Lower leg skin (tissue), 4 donors: Measurements from ENCODE around the gene C10orf67. TPM values are rescaled to one million over a fixed set of nuclear protein-coding genes. Genes with fewer than 3 reads are reported as not detected.
"Not testable (repeated sequence)": the region's sequence is repeated elsewhere in the genome, so short reads cannot be mapped to it uniquely, and the experiment has no call there.

Experiments
- DNase-seq, 2 donors: peaks; one replicate each; pipeline ENCODE4 v3.0.0-alpha.2; 2019; ENCODE audit warnings: low spot score in 2 of 2
- H3K4me3 ChIP-seq: fragments of 200-600 bp; sonication (generic); 2 replicates; pipeline ENCODE4 v1.5.1; 2017; ENCODE audit warnings: mild to moderate bottlenecking, low read depth; ENCODE audit not compliant: poor library complexity, severe bottlenecking
- POLR2A ChIP-seq, 2 donors: fragments of 450-650 bp; IDR thresholded peaks; one replicate each; pipeline ENCODE4 v1.6.1; 2016 to 2017; ENCODE audit warnings: antibody characterized with exemption in 2 of 2, mild to moderate bottlenecking in 1 of 2, moderate library complexity in 1 of 2
- WGBS, 2 donors: methylation state at CpG; one replicate each; pipeline ENCODE4 v1.1.5; 2018; 5-methylcytosine and 5-hydroxymethylcytosine counted together
- intact Hi-C: fragments of 100-400 bp; cut with DNase I; formaldehyde crosslinking; loops from one replicate; pipeline ENCODE4 v1.15.0; 2023; ENCODE audit warnings: low total_unique reads
- total RNA-seq, 4 donors: library from RNA; depleted of rRNA; stranded (reverse); fragments of >200 nt; gene quantifications; one replicate each; pipeline ENCODE4 v1.1.0, GENCODE V29; 2016
- TF ChIP-seq, protein P1 (sequence below), 3 donors: fragments of 450-650 bp; IDR thresholded peaks; one replicate each; pipeline ENCODE4 v1.5.1; 2016; ENCODE audit warnings: antibody characterized with exemption in 3 of 3, mild to moderate bottlenecking in 3 of 3, moderate library complexity in 2 of 3

Gene C10orf67
- total RNA-seq, 4 donors from 2014 or later = 0.30 to 1.3 (median 0.65) TPM

DNA sequence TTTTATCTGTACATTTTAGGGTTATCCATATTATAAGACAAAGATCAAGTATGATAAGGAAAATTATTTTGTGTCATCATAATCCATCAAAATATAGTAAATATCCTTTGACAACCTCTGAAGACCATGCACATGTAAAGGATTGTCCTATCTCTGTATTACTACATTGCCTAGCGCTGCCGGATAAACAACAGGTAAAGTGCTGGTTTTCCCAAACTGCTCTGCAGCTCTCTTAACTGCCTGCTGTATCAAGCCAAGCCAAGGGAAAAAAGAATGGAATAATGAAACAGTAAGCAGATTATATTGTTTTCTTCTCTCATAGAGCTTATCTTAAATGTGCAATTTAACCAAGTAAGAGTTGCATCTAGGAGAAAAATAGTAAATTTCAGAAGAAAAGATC is 81.7 kb downstream of the C10orf67 start:
- TF ChIP-seq POLR2A (IDR thresholded peaks at IDR 0.05) = no peak
- TF ChIP-seq, protein P1, sequence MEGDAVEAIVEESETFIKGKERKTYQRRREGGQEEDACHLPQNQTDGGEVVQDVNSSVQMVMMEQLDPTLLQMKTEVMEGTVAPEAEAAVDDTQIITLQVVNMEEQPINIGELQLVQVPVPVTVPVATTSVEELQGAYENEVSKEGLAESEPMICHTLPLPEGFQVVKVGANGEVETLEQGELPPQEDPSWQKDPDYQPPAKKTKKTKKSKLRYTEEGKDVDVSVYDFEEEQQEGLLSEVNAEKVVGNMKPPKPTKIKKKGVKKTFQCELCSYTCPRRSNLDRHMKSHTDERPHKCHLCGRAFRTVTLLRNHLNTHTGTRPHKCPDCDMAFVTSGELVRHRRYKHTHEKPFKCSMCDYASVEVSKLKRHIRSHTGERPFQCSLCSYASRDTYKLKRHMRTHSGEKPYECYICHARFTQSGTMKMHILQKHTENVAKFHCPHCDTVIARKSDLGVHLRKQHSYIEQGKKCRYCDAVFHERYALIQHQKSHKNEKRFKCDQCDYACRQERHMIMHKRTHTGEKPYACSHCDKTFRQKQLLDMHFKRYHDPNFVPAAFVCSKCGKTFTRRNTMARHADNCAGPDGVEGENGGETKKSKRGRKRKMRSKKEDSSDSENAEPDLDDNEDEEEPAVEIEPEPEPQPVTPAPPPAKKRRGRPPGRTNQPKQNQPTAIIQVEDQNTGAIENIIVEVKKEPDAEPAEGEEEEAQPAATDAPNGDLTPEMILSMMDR (IDR thresholded peaks at IDR 0.05) = no peak
- intact Hi-C loops = no loop called here
- no peak for DNase-seq
- 91 to 93% methylated on average over 2 of the region's 2 CpGs for whole genome bisulfite sequencing, 2 donors
- H3K4me3 ChIP-seq = no peak overlapping the region

DNA sequence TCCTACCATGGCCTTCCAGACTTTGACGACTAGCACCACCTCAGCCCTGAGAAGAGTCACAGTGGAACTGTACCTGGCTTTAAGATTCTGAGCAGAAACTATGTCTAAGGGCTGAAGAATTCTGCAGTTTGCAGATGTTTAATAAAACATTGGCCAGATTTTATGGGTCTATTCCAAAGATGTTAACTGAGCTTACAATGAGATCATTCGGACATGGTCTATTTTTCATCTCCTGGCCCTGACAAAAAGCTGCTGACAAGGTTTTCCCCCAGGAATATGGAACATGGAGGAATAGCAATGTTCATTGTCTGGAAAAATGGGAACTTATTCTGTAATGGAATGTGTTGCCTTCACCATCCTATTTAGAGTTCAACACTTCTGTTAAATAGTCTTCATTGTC is 86.1 kb downstream of the C10orf67 start:
- no peak for DNase-seq
- TF ChIP-seq POLR2A (IDR thresholded peaks at IDR 0.05) = no peak
- TF ChIP-seq, protein P1 (IDR thresholded peaks at IDR 0.05) = no peak
- intact Hi-C loops = no loop called here
- H3K4me3 ChIP-seq = no peak overlapping the region
- 62 to 68% methylated on average over 2 of the region's 2 CpGs for WGBS, 2 donors

DNA sequence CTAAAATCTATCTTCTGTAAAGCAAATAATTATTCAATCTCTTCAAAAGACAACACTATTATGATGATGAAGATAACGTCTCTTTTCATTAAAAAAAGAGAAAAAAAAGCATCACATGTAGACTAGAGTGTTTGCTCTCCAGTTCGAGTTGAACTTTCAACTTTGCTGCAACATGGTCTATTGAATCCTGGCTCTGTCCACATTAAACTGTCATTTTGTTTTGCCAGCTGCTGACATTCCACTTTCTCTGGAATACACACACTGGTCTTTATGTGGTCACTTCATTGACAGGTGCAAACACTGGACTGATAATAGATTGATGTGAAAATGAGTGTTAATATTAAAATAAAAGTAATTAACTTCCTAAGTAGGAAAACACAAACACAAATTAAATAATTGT is 90.8 kb downstream of the C10orf67 start:
- no peak for TF ChIP-seq POLR2A (IDR thresholded peaks at IDR 0.05)
- TF ChIP-seq, protein P1 (IDR thresholded peaks at IDR 0.05) = no peak
- intact Hi-C loops = no loop called here
- no peak overlapping the region for H3K4me3 ChIP-seq
- DNase-seq = no peak
- 47 to 52% methylated on average over 2 of the region's 2 CpGs for WGBS, 2 donors

DNA sequence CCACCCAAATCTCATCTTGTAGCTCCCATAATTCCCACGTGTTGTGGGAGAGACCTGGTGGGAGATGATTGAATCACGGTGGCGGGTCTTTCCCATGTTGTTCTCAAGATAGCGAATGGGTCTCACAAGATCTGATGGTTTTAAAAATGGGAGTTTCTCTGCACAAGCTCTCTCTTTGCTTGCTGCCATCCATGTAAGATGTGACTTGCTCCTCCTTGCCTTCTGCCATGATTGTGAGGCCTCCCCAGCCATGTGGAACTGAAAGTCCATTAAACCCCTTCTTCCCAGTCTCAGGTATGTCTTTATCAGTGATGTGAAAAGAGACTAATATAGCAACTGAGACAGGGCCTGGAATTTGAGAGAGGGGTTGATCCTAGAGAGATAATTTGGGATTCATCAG is 91.7 kb downstream of the C10orf67 start:
- intact Hi-C loops, DNase-seq, H3K4me3 ChIP-seq: not testable (repeated sequence)
- 90 to 92% methylated on average over 4 of the region's 4 CpGs for WGBS, 2 donors

DNA sequence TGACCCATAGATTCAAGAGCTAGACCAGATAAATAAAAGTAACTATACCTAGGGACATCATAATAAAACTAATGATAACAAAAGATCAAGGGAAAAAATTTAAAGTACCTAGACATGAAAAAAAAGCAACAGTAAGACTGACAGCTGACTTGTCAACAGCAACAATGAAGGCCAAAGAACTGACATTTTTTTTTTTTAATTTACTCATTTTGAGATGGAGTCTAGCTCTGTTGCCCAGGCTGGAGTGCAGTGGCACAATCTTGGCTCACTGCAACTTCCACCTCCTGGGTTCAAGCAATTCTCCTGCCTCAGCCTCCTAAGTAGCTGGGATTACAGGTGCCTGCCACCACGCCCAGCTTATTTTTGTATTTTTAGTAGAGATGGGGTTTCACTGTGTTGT is 102.8 kb downstream of the C10orf67 start:
- 75 to 80% methylated on average over 1 of the region's 1 CpG for WGBS, 2 donors
- H3K4me3 ChIP-seq, intact Hi-C loops, DNase-seq: not testable (repeated sequence)

DNA sequence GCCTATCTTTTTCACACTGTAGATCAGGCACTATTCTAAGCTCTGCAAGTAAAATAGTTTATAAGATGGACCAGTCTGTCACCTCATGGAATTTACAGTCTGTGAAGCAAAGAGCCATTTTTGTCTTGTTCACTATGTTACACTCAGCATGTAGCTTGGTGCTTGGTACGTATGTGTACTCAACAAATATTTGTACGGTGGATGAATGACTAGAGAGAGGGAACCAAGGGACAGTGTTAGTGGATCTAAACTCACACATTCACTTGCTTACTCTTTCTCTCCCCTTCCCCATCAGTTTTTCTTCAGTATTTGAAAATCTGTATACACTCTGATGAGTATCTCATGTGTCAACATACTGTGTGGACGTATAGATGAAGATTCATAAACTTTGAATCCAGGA is 106.6 kb downstream of the C10orf67 start:
- WGBS, 2 donors = 79 to 80% methylated on average over 3 of the region's 3 CpGs
- DNase-seq = no peak
- no peak for TF ChIP-seq POLR2A (IDR thresholded peaks at IDR 0.05)
- TF ChIP-seq, protein P1 (IDR thresholded peaks at IDR 0.05) = no peak
- H3K4me3 ChIP-seq = no peak overlapping the region
- intact Hi-C loops = no loop called here

DNA sequence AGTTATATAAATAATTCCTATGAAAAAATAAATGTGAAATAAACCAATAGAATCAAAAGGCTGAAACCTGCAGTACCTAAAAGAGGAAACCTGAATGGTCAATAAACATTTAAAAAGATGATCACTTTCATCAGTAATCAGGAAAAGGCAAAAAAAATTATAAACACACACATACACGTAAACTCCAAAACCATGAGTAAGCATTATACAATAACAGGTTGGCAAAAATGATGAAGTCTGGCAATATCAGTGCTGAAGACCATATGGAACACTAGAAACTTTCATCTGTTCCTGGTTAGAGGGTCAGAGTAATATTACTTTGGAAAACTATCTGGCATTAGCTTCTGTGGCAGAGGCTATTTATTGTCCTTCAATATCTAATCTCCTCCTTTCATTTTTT is 114.0 kb downstream of the C10orf67 start:
- intact Hi-C loops = no loop called here
- WGBS, 2 donors = 63 to 74% methylated on average over 1 of the region's 1 CpG
- no peak overlapping the region for H3K4me3 ChIP-seq
- no peak for TF ChIP-seq POLR2A (IDR thresholded peaks at IDR 0.05)
- TF ChIP-seq, protein P1 (IDR thresholded peaks at IDR 0.05) = no peak
- DNase-seq = no peak
